Muscle layer of duodenum (tissue), 2 donors: Measurements from ENCODE around the gene KIF6.
"Not testable (repeated sequence)": the region's sequence is repeated elsewhere in the genome, so short reads cannot be mapped to it uniquely, and the experiment has no call there.

Source experiments
- H3K27ac ChIP-seq: one replicate; pipeline ENCODE4 v1.7.0; 2013; ENCODE audit warnings: mild to moderate bottlenecking, low read length
- H3K27me3 ChIP-seq: one replicate; pipeline ENCODE4 v1.7.0; 2013; ENCODE audit warnings: low read depth, mild to moderate bottlenecking, control low read depth, low read length
- H3K36me3 ChIP-seq, 2 donors: one replicate each; pipeline ENCODE4 v1.7.0; 2013; ENCODE audit warnings: low read length in 2 of 2, control low read depth in 1 of 2, mild to moderate bottlenecking in 1 of 2; ENCODE audit not compliant: insufficient read depth in 2 of 2, control insufficient read depth in 1 of 2
- H3K4me1 ChIP-seq, 2 donors: one replicate each; pipeline ENCODE4 v1.7.0; 2013; ENCODE audit warnings: low read length in 2 of 2, mild to moderate bottlenecking in 2 of 2, control low read depth in 1 of 2, moderate library complexity in 1 of 2; ENCODE audit not compliant: insufficient read depth in 2 of 2, control insufficient read depth in 1 of 2
- H3K4me3 ChIP-seq, 2 donors: one replicate each; pipeline ENCODE4 v1.7.0; 2013; ENCODE audit warnings: low read length in 2 of 2, low read depth in 1 of 2, mild to moderate bottlenecking in 1 of 2
- H3K9me3 ChIP-seq, 2 donors: one replicate each; pipeline ENCODE4 v1.7.0; 2013; ENCODE audit warnings: low read length in 2 of 2, control low read depth in 1 of 2, mild to moderate bottlenecking in 1 of 2; ENCODE audit not compliant: control insufficient read depth in 1 of 2
- donor health status: healthy.

KIF6 gene

GRCh38 chr6:39754514-39755115 lies 29.4 kb upstream of the KIF6 start:
- Histone ChIP-seq H3K4me3 (no peak overlapping the region), H3K4me1 (peaks cover 0 to 20% of the 10 kb centered on the region in 2 donors), H3K27me3 (no peaks in the 10 kb centered on the region), H3K36me3 (no peaks in the 10 kb centered on the region), H3K9me3 (no peaks in the 10 kb centered on the region), H3K27ac (peak overlapping the region; percentile 7)

DNA sequence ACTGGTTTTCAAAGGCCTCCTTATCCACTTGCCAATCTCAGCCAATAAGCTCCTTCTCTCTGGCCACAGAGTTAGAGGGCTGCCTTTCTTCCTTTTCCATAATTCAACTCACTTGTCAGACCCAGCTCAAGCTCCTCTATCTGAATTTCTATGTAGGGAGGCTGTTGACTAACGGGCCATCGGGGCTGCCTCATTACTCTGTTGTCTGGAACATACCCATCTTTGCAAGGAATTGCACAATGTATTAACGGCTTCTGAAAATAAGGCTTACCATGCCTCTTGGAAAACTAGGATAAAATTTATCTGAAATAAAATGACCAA lies 28.5 kb upstream of the KIF6 start:
- Histone ChIP-seq H3K9me3 (no peaks in the 10 kb centered on the region), H3K36me3 (no peaks in the 10 kb centered on the region), H3K27ac (no peak overlapping the region), H3K4me3 (no peak overlapping the region), H3K27me3 (no peaks in the 10 kb centered on the region), H3K4me1 (peaks cover 0 to 16% of the 10 kb centered on the region in 2 donors)

DNA sequence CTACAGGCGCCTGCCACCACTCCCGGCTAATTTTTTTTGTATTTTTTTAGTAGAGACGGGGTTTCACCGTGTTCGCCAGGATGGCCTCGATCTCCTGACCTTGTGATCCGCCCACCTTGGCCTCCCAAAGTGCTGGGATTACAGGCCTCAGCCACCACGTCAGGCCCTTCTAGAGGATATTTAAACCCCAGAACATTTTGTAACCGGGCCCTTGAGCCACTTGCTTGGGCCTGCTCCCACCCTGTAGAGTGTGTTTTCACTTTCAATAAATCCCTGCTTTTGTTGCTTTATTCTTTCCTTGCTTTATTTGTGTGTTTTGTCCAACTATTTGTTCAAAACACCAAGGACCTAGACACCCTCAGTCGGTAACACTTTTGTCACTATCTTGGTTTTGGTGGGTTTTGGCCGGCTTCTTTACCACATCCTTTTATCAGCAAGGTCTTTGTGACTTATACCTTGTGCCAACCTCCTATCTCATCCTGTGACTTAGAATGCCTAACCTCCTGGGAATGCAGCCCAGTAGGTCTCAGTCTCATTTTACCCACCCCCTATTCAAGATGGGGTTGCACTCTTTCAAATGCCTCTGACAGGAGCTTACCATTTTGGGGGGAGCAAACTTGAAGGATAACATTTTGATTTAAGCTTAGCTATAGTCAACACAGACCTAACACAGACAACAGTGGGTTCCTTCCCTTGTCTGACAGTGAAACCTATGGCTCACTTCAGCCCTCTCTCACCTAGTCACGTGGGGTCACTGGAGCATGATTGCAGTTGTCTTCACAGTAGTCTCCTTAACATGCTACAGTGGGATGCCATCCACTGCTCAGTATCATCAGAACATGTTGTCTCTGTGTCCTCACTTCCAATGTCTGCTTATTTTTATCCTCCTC lies 27.9 kb upstream of the KIF6 start:
- Histone ChIP-seq H3K27me3 (no peaks in the 10 kb centered on the region), H3K36me3 (no peaks in the 10 kb centered on the region), H3K4me1 (peaks cover 0 to 16% of the 10 kb centered on the region in 2 donors), H3K4me3 (no peak overlapping the region), H3K27ac (no peak overlapping the region), H3K9me3 (no peaks in the 10 kb centered on the region)

GRCh38 chr6:39746795-39747194 lies 21.6 kb upstream of the KIF6 start:
- Histone ChIP-seq H3K27ac (no peak overlapping the region), H3K36me3 (no peaks in the 10 kb centered on the region), H3K27me3 (no peaks in the 10 kb centered on the region), H3K4me1 (no peaks in the 10 kb centered on the region), H3K4me3 (no peak overlapping the region), H3K9me3 (no peaks in the 10 kb centered on the region)

DNA sequence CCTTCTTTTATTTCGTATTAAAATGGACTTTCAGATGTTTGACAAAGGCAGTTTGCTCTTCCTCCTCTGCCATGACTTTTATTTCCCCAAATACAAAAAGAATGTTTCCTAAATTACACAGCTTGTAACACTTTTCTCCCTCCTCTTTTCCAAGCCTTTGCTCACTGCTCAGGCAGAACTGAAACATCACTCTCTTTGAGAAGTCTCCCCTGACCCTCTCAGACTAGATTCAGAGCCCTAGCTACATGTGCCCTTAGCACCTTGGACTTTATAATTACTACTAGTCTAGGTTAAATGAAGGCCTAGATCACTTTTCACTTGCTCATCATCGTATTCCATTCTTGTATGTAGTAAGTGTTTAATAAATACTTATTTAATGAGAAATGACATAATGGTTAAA lies 8.5 kb upstream of the KIF6 start:
- no peak overlapping the region for H3K27ac ChIP-seq
- H3K9me3 ChIP-seq, result peaks cover 0 to 2% of the 10 kb centered on the region in 2 donors
- H3K36me3 ChIP-seq, result no peaks in the 10 kb centered on the region
- H3K4me1 ChIP-seq, result no peaks in the 10 kb centered on the region
- H3K27me3 ChIP-seq, result no peaks in the 10 kb centered on the region
- no peak overlapping the region for H3K4me3 ChIP-seq

- H3K36me3 ChIP-seq, result no peaks in the 10 kb centered on the region
- H3K27ac ChIP-seq, result no peak overlapping the region
- H3K27me3 ChIP-seq, result no peaks in the 10 kb centered on the region
- no peaks in the 10 kb centered on the region for H3K9me3 ChIP-seq
- H3K4me1 ChIP-seq, result no peaks in the 10 kb centered on the region
- H3K4me3 ChIP-seq, result no peak overlapping the region
Measured at GRCh38 chr6:39731565-39731964, 6.4 kb upstream of the KIF6 start.

- Histone ChIP-seq H3K27ac (no peak overlapping the region), H3K27me3 (no peaks in the 10 kb centered on the region), H3K9me3 (no peaks in the 10 kb centered on the region), H3K4me1 (no peaks in the 10 kb centered on the region), H3K36me3 (no peaks in the 10 kb centered on the region), H3K4me3 (no peak overlapping the region)
Measured at GRCh38 chr6:39729945-39730344, 4.7 kb upstream of the KIF6 start.

GRCh38 chr6:39725632-39725997 lies 407 bp upstream of the KIF6 start:
- Histone ChIP-seq H3K27ac (no peak overlapping the region), H3K36me3 (no peaks in the 10 kb centered on the region)

DNA sequence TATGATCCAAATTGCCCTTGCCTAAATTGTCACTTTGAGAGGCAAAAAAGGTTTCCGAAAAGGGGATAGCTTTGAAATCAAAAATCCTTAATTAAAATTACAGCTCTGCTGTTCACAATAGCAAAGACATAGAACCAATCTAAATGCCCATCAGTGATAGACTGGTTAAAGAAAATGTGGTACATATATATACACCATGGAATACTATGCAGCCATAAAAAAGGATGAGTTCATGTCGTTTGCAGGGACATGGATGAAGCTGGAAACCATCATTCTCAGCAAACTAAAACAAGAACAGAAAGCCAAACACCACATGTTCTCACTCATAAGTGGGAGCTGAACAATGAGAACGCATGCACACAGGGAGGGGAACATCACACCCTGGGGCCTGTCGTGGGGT lies 1.9 kb downstream of the KIF6 start:
- H3K27me3 ChIP-seq, H3K27ac ChIP-seq, H3K4me1 ChIP-seq, H3K36me3 ChIP-seq, H3K4me3 ChIP-seq, H3K9me3 ChIP-seq: not testable (repeated sequence)

More at GRCh38 chr6:39725632-39725997, 407 bp upstream of the KIF6 start:
- Histone ChIP-seq H3K9me3 (no peaks in the 10 kb centered on the region), H3K4me1 (no peaks in the 10 kb centered on the region), H3K4me3 (peak overlapping the region; percentile 7 to 86), H3K27me3 (no peaks in the 10 kb centered on the region)

DNA sequence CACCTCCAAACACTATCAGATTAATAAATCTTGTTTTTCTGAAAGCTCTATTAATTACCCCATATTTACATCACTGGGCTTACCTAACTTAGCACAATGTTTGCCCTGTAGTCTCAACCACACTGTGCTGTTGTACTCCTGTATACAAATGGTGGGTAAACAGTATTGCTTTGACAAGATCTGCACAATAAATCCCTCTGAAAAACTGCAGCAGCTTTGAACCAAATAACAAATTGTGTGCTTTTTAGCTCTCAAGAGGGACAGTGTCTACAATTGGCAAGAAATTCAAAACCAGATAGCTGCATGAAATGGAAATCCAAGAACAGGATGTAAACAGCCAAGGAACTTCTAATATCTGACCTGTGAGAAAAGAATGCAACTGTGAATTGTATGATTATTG lies 10.4 kb downstream of the KIF6 start:
- H3K4me1 ChIP-seq, result no peaks in the 10 kb centered on the region
- no peaks in the 10 kb centered on the region for H3K27me3 ChIP-seq
- H3K4me3 ChIP-seq, result no peak overlapping the region
- no peaks in the 10 kb centered on the region for H3K36me3 ChIP-seq
- H3K27ac ChIP-seq, result no peak overlapping the region
- no peaks in the 10 kb centered on the region for H3K9me3 ChIP-seq

DNA sequence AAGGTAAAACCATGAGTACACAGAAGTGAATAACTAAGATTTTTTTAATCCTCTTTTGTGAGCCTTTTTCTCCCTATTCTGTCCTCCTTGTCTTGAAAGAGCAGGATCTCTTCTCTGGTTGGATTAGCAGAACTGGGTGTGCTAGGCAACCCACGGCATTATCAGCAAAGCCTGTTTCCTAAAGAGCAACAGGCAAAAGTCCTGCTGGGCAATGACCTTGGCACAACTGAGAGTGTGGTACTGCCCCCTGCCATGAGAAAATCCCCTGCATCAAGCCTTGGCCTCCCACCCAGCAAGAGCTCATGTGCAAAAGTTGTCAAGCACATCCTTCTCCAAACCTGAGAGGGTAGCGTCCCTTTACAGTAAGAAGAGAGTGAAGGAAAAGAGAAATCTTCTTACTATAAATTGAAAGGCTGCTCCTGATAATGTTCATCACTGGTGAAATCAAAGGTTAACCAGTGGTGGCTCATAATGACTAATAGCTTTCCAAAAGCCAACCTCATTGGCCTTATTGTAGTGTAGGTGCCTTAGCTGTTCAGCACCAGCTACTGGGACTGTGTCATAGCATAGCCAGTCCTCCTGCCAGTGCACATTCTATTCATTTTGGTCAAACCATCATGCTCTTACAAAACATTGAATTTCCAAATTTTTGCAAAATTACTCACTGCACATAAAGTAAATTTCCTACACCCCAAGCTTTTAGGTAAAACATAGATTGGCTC lies 17.1 kb downstream of the KIF6 start:
- no peak overlapping the region for H3K4me3 ChIP-seq
- no peaks in the 10 kb centered on the region for H3K27me3 ChIP-seq
- H3K36me3 ChIP-seq, result no peaks in the 10 kb centered on the region
- H3K9me3 ChIP-seq, result no peaks in the 10 kb centered on the region
- no peaks in the 10 kb centered on the region for H3K4me1 ChIP-seq
- no peak overlapping the region for H3K27ac ChIP-seq
